ENCODE results near the gene AXDND1.
"Not testable (repeated sequence)": the region's sequence is repeated elsewhere in the genome, so short reads cannot be mapped to it uniquely, and the experiment has no call there.

The AXDND1 gene

GRCh38 chr1:179490611-179491010 lies 124.8 kb downstream of the AXDND1 start:
- Histone ChIP-seq H3K4me1 (ENCODE audit: control insufficient read depth, insufficient read depth, low read length) (no peaks in the 10 kb centered on the region), H3K9ac (ENCODE audit: low read depth, low read length) (no peak overlapping the region), H3K36me3 (ENCODE audit: control insufficient read depth, insufficient read depth, low read length) (no peaks in the 10 kb centered on the region)

DNA sequence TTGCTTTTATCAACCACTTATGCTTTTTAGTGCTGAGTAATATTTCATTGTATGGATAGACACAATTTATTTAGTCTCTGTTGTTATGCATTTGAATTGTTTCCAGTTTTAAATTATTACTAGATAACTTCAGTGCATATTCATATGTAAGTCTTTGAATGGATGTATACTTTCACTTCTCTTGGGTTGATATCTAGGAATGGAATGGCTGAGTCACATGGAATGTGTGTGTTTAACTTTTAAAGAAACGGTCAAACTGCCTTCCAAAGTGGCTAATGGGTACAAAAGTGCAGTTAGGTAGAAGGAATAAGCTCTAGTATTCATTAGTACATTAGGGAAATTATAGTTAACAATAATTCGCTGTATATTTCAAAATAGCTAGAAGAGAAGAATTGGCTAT lies 127.6 kb downstream of the AXDND1 start:
- Histone ChIP-seq H3K4me3 (ENCODE audit: low read depth, low read length) (no peak overlapping the region), H3K36me3 (ENCODE audit: control insufficient read depth, insufficient read depth, low read length) (no peaks in the 10 kb centered on the region), H3K9ac (ENCODE audit: low read depth, low read length) (no peak overlapping the region), H3K4me1 (ENCODE audit: control insufficient read depth, insufficient read depth, low read length) (no peaks in the 10 kb centered on the region), H3K9me3 (ENCODE audit: control insufficient read depth, insufficient read depth, low read length) (no peaks in the 10 kb centered on the region), H3K27me3 (ENCODE audit: control insufficient read depth, insufficient read depth, low read length) (no peaks in the 10 kb centered on the region)

More at GRCh38 chr1:179490611-179491010, 124.8 kb downstream of the AXDND1 start:
- Histone ChIP-seq H3K4me3 (ENCODE audit: low read depth, low read length) (no peak overlapping the region), H3K9me3 (ENCODE audit: control insufficient read depth, insufficient read depth, low read length) (no peaks in the 10 kb centered on the region), H3K27me3 (ENCODE audit: control insufficient read depth, insufficient read depth, low read length) (no peaks in the 10 kb centered on the region)

DNA sequence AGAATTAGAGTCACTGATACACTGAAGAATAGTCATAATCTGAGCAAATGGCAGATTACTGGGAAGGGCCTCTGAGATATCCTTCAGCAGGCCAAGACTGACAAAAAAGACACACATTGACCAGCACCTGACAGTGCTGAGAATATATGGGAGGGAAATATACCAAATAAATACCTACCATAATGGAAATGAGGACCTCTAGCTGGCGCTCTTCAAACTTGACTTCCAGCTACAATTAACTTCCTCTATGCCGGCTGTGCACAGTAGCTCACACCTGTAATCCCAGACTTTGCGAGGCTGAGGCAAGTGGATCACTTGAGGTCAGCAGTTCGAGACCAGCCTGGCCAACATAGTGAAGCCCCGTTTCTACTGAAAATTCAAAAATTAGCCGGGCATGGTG lies 140.4 kb downstream of the AXDND1 start:
- no peaks in the 10 kb centered on the region for H3K9me3 ChIP-seq (ENCODE audit: control insufficient read depth, insufficient read depth, low read length)
- no peaks in the 10 kb centered on the region for H3K4me1 ChIP-seq (ENCODE audit: control insufficient read depth, insufficient read depth, low read length)
- no peak overlapping the region for H3K4me3 ChIP-seq (ENCODE audit: low read depth, low read length)
- no peaks in the 10 kb centered on the region for H3K36me3 ChIP-seq (ENCODE audit: control insufficient read depth, insufficient read depth, low read length)
- H3K9ac ChIP-seq (ENCODE audit: low read depth, low read length), result no peak overlapping the region
- H3K27me3 ChIP-seq (ENCODE audit: control insufficient read depth, insufficient read depth, low read length), result no peaks in the 10 kb centered on the region

DNA sequence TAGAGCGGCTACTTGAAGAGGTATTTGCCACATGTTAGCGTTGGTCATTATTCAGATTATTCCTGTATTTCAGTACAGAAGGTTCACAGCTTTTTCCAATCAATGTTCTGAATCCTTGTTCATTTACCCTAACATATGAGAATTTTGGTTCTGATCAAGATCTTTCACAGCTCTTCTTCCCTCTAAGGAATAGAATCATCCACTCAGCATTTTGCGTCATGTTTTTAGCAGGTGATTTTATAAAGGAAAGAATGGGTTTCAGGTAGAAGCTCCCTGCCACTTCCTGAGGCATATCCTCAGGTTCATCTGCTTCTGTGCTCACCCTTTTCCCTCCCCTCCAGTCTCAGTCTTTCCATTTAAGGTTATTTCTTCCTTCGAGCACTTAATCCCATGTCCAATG lies 143.6 kb downstream of the AXDND1 start:
- H3K36me3 ChIP-seq (ENCODE audit: control insufficient read depth, insufficient read depth, low read length), result no peaks in the 10 kb centered on the region

DNA sequence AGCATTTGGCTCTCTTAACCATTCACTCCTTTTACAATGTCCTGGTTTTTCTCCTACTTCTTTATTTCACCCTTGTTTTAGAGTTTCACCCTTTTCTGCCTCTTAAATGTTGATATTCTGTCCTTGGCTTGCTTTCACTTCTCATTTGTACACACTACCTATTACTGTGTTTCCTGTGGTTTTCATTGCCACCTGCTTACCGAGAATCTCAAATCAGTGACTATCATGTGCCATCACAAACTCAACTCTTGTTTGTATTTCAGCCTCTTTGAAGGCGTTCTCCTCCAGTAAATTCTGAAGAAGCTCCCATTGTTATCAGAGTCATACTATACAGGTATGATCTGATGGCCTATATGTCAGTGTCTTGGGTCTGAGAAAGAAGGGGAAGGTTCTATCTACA lies 144.3 kb downstream of the AXDND1 start:
- no peaks in the 10 kb centered on the region for H3K4me1 ChIP-seq (ENCODE audit: control insufficient read depth, insufficient read depth, low read length)
- no peak overlapping the region for H3K4me3 ChIP-seq (ENCODE audit: low read depth, low read length)
- H3K9ac ChIP-seq (ENCODE audit: low read depth, low read length), result no peak overlapping the region
- H3K27me3 ChIP-seq (ENCODE audit: control insufficient read depth, insufficient read depth, low read length), result no peaks in the 10 kb centered on the region
- no peaks in the 10 kb centered on the region for H3K9me3 ChIP-seq (ENCODE audit: control insufficient read depth, insufficient read depth, low read length)
- no peaks in the 10 kb centered on the region for H3K36me3 ChIP-seq (ENCODE audit: control insufficient read depth, insufficient read depth, low read length)

More for the DNA sequence above, 143.6 kb downstream of the AXDND1 start:
- Histone ChIP-seq H3K4me3 (ENCODE audit: low read depth, low read length) (no peak overlapping the region), H3K27me3 (ENCODE audit: control insufficient read depth, insufficient read depth, low read length) (no peaks in the 10 kb centered on the region), H3K4me1 (ENCODE audit: control insufficient read depth, insufficient read depth, low read length) (no peaks in the 10 kb centered on the region), H3K9me3 (ENCODE audit: control insufficient read depth, insufficient read depth, low read length) (no peaks in the 10 kb centered on the region), H3K9ac (ENCODE audit: low read depth, low read length) (no peak overlapping the region)

GRCh38 chr1:179516976-179517705 lies 151.4 kb downstream of the AXDND1 start:
- Histone ChIP-seq H3K27me3 (ENCODE audit: control insufficient read depth, insufficient read depth, low read length) (no peaks in the 10 kb centered on the region), H3K4me1 (ENCODE audit: control insufficient read depth, insufficient read depth, low read length) (no peaks in the 10 kb centered on the region), H3K9me3 (ENCODE audit: control insufficient read depth, insufficient read depth, low read length) (no peaks in the 10 kb centered on the region), H3K9ac (ENCODE audit: low read depth, low read length) (no peak overlapping the region), H3K36me3 (ENCODE audit: control insufficient read depth, insufficient read depth, low read length) (no peaks in the 10 kb centered on the region), H3K4me3 (ENCODE audit: low read depth, low read length) (no peak overlapping the region)

DNA sequence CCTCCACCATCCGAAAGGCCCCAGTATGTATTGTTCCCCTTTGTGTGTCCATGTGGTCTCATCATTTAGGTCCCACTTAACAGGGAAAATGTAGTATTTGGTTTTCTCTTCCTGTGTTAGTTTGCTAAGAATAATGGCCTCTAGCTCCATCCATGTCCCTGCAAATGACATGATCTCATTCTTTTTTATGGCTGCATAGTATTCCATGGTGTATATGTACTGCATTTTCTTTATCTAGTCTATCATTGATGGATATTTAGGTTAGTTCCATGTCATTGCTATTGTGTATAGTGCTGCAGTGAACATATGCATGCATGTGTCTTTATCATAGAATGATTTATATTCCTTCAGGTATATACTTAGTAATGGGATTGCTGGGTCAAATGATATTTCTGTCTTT lies 152.8 kb downstream of the AXDND1 start:
- H3K4me1 ChIP-seq (ENCODE audit: control insufficient read depth, insufficient read depth, low read length); H3K4me3 ChIP-seq (ENCODE audit: low read depth, low read length); H3K9ac ChIP-seq (ENCODE audit: low read depth, low read length); H3K36me3 ChIP-seq (ENCODE audit: control insufficient read depth, insufficient read depth, low read length); H3K9me3 ChIP-seq (ENCODE audit: control insufficient read depth, insufficient read depth, low read length); H3K27me3 ChIP-seq (ENCODE audit: control insufficient read depth, insufficient read depth, low read length): not testable (repeated sequence)

- Histone ChIP-seq H3K27me3 (ENCODE audit: control insufficient read depth, insufficient read depth, low read length) (peaks cover 2% of the 10 kb centered on the region), H3K4me1 (ENCODE audit: control insufficient read depth, insufficient read depth, low read length) (peaks cover 14% of the 10 kb centered on the region), H3K9ac (ENCODE audit: low read depth, low read length) (no peak overlapping the region), H3K36me3 (ENCODE audit: control insufficient read depth, insufficient read depth, low read length) (no peaks in the 10 kb centered on the region), H3K9me3 (ENCODE audit: control insufficient read depth, insufficient read depth, low read length) (no peaks in the 10 kb centered on the region), H3K4me3 (ENCODE audit: low read depth, low read length) (no peak overlapping the region)
Measured at GRCh38 chr1:179529482-179530195, 163.9 kb downstream of the AXDND1 start.

DNA sequence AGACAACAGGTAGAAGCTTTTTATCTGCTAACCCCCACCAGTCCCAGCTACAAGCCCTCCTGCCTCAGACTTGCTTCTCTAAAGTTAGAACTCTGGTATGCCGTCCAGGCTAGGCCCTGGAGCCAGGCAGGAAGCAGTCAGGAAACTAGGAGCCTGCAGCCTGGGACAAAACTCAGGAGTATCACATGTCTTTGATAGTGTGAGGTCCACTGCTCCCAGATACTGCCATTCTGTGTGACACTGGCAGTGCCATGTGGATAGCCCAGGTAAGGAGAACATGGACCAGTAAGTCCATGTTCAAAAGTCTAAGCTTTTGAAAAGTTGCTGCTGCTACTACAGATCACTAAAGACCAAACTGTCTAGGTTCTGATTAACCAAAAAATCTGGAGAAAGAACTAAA lies 164.6 kb downstream of the AXDND1 start:
- Histone ChIP-seq H3K9ac (ENCODE audit: low read depth, low read length) (no peak overlapping the region), H3K36me3 (ENCODE audit: control insufficient read depth, insufficient read depth, low read length) (no peaks in the 10 kb centered on the region), H3K4me3 (ENCODE audit: low read depth, low read length) (no peak overlapping the region), H3K4me1 (ENCODE audit: control insufficient read depth, insufficient read depth, low read length) (peaks cover 14% of the 10 kb centered on the region), H3K27me3 (ENCODE audit: control insufficient read depth, insufficient read depth, low read length) (peaks cover 2% of the 10 kb centered on the region), H3K9me3 (ENCODE audit: control insufficient read depth, insufficient read depth, low read length) (no peaks in the 10 kb centered on the region)

DNA sequence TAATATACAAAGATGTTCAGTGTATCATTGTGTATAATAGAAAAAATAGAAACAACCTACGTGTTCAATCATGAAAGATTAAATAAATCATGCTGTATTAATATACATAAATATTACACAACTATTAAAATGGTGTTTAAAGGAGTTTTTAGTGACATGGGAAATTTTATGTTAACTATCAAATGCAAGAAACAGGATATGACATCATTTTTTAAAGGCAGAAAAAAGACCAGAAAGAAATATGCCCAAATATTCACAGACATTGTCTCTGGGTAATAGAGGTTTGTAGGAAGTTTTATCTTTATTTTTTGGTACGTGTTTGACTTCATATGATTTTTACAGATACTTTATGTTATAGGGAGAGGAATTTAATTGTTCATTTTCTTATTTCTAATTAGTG lies 176.0 kb downstream of the AXDND1 start:
- H3K4me1 ChIP-seq (ENCODE audit: control insufficient read depth, insufficient read depth, low read length), result no peaks in the 10 kb centered on the region
- peaks cover 2% of the 10 kb centered on the region for H3K36me3 ChIP-seq (ENCODE audit: control insufficient read depth, insufficient read depth, low read length)
- H3K4me3 ChIP-seq (ENCODE audit: low read depth, low read length), result no peak overlapping the region
- no peaks in the 10 kb centered on the region for H3K9me3 ChIP-seq (ENCODE audit: control insufficient read depth, insufficient read depth, low read length)
- H3K9ac ChIP-seq (ENCODE audit: low read depth, low read length), result no peak overlapping the region
- H3K27me3 ChIP-seq (ENCODE audit: control insufficient read depth, insufficient read depth, low read length), result no peaks in the 10 kb centered on the region

DNA sequence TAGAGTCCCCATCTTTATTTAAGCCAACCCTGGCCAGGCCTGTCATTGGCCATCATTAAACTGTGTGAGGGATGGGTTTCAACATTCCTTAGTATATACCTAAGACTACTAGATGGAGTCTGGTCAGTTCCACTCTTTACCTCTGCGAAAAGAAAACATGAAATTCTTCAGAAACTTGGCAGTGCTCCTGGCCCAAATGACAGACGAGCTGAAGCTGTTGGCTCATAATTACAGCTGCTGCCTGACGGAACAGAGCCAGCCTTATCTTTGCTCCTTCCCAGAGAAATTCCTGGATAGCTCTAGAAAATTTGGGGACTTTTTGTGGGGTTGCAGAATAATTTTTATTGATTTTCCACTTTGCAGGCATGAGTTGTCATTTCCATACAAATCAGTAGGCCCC lies 179.6 kb downstream of the AXDND1 start:
- no peak overlapping the region for H3K4me3 ChIP-seq (ENCODE audit: low read depth, low read length)
- H3K27me3 ChIP-seq (ENCODE audit: control insufficient read depth, insufficient read depth, low read length), result no peaks in the 10 kb centered on the region
- H3K9me3 ChIP-seq (ENCODE audit: control insufficient read depth, insufficient read depth, low read length), result no peaks in the 10 kb centered on the region
- H3K9ac ChIP-seq (ENCODE audit: low read depth, low read length), result no peak overlapping the region
- no peaks in the 10 kb centered on the region for H3K4me1 ChIP-seq (ENCODE audit: control insufficient read depth, insufficient read depth, low read length)
- H3K36me3 ChIP-seq (ENCODE audit: control insufficient read depth, insufficient read depth, low read length), result peaks cover 2% of the 10 kb centered on the region

- H3K27me3 ChIP-seq (ENCODE audit: control insufficient read depth, insufficient read depth, low read length), result no peaks in the 10 kb centered on the region
- H3K36me3 ChIP-seq (ENCODE audit: control insufficient read depth, insufficient read depth, low read length), result no peaks in the 10 kb centered on the region
- H3K9me3 ChIP-seq (ENCODE audit: control insufficient read depth, insufficient read depth, low read length), result no peaks in the 10 kb centered on the region
- H3K9ac ChIP-seq (ENCODE audit: low read depth, low read length), result no peak overlapping the region
- no peaks in the 10 kb centered on the region for H3K4me1 ChIP-seq (ENCODE audit: control insufficient read depth, insufficient read depth, low read length)
- H3K4me3 ChIP-seq (ENCODE audit: low read depth, low read length), result no peak overlapping the region
Measured at GRCh38 chr1:179547021-179547535, 181.3 kb downstream of the AXDND1 start.

Measured in iPS-15b (cell line).